CD14-positive monocyte (primary cell): ENCODE measurements around the gene ANKRD27. TPM values are rescaled to one million over a fixed set of nuclear protein-coding genes. Genes with fewer than 3 reads are reported as not detected.

Source experiments
- DNase-seq, 3 donors: peaks; one replicate each; pipeline ENCODE4 v3.0.0-alpha.2; 2011 to 2022
- H2AFZ ChIP-seq: 2 replicates; pipeline ENCODE4 v1.6.0; 2012; ENCODE audit warnings: mild to moderate bottlenecking, low read depth, low read length, inconsistent platforms; ENCODE audit not compliant: insufficient read depth, poor library complexity, severe bottlenecking
- H3K27ac ChIP-seq, 2 donors: 1 replicate in 1 of 2; 2 replicates in 1 of 2; pipeline ENCODE4 v1.5.1; 2012 to 2013; ENCODE audit warnings: low read length in 2 of 2, control low read depth in 1 of 2, inconsistent platforms in 1 of 2, low read depth in 1 of 2, mild to moderate bottlenecking in 1 of 2
- H3K27me3 ChIP-seq, 2 donors: one replicate each; pipeline versions ENCODE4 v1.6.0 to v1.6.1; 2011 to 2013; ENCODE audit warnings: low read length in 2 of 2; ENCODE audit not compliant: control insufficient read depth in 2 of 2, insufficient read depth in 2 of 2
- H3K36me3 ChIP-seq, 2 donors: replicated peaks in 1 of 2; 1 replicate in 1 of 2; 2 replicates in 1 of 2; pipeline versions ENCODE4 v1.5.1 to v1.6.1; 2012 to 2013; ENCODE audit warnings: low read length in 2 of 2, control low read depth in 1 of 2, inconsistent platforms in 1 of 2, mild to moderate bottlenecking in 1 of 2; ENCODE audit not compliant: insufficient read depth in 2 of 2, control insufficient read depth in 1 of 2
- H3K4me1 ChIP-seq, 2 donors: 1 replicate in 1 of 2; 2 replicates in 1 of 2; pipeline versions ENCODE4 v1.5.1 to v1.6.1; 2012 to 2013; ENCODE audit warnings: low read length in 2 of 2, control low read depth in 1 of 2, inconsistent platforms in 1 of 2, mild to moderate bottlenecking in 1 of 2, moderate library complexity in 1 of 2; ENCODE audit not compliant: insufficient read depth in 2 of 2, control insufficient read depth in 1 of 2
- H3K4me2 ChIP-seq: replicated peaks from 2 replicates; pipeline ENCODE3; 2012; ENCODE audit warnings: low read length, moderate library complexity, mild to moderate bottlenecking; ENCODE audit not compliant: poor library complexity, severe bottlenecking; ENCODE audit errors: extremely low read depth
- H3K4me3 ChIP-seq, 3 experiments: fragments of 200-600 bp in 1 of 3; sonication (generic) in 1 of 3; replicated peaks in 1 of 3; 1 replicate in 2 of 3; 2 replicates in 1 of 3; pipeline ENCODE4 v1.5.1; 2011 to 2013; ENCODE audit warnings: low read length in 3 of 3, mild to moderate bottlenecking in 3 of 3, control low read depth in 2 of 3, low read depth in 2 of 3, inconsistent platforms in 1 of 3, moderate library complexity in 1 of 3
- H3K79me2 ChIP-seq: 2 replicates; pipeline ENCODE4 v1.6.0; 2012; ENCODE audit warnings: mild to moderate bottlenecking, control low read depth, inconsistent platforms, low read length, moderate library complexity; ENCODE audit not compliant: insufficient read depth
- H3K9ac ChIP-seq: 2 replicates; pipeline ENCODE4 v1.6.0; 2017; ENCODE audit warnings: low read length, mild to moderate bottlenecking; ENCODE audit not compliant: insufficient read depth, poor library complexity, severe bottlenecking
- H3K9me3 ChIP-seq, 2 donors: replicated peaks in 1 of 2; 1 replicate in 1 of 2; 2 replicates in 1 of 2; pipeline versions ENCODE4 v1.5.1 to v1.6.1; 2012 to 2013; ENCODE audit warnings: low read length in 2 of 2, control low read depth in 1 of 2; ENCODE audit not compliant: control insufficient read depth in 1 of 2, insufficient read depth in 1 of 2
- H4K20me1 ChIP-seq: 2 replicates; pipeline ENCODE4 v1.6.0; 2012; ENCODE audit warnings: mild to moderate bottlenecking, low read length, control low read depth, moderate library complexity; ENCODE audit not compliant: insufficient read depth
- H3K27ac Mint-ChIP-seq, 7 donors: one replicate each; pipeline ENCODE4 v1.8.0; 2020; ENCODE audit warnings: mild to moderate bottlenecking in 7 of 7, mixed read lengths in 7 of 7, moderate library complexity in 6 of 7, inconsistent platforms in 2 of 7
- H3K27me3 Mint-ChIP-seq, 3 donors: one replicate each; pipeline ENCODE4 v1.8.0; 2021 to 2022; ENCODE audit warnings: low read depth in 3 of 3, mild to moderate bottlenecking in 3 of 3, mixed read lengths in 3 of 3, moderate library complexity in 3 of 3, inconsistent platforms in 1 of 3
- H3K36me3 Mint-ChIP-seq, 2 donors: one replicate each; pipeline ENCODE4 v1.8.0; 2020; ENCODE audit warnings: mixed read lengths in 2 of 2, inconsistent platforms in 1 of 2, mild to moderate bottlenecking in 1 of 2
- H3K4me1 Mint-ChIP-seq: one replicate; pipeline ENCODE4 v1.8.0; 2020; ENCODE audit warnings: mild to moderate bottlenecking, mixed read lengths
- H3K4me3 Mint-ChIP-seq, 2 donors: one replicate each; pipeline ENCODE4 v1.8.0; 2020; ENCODE audit warnings: mild to moderate bottlenecking in 2 of 2, mixed read lengths in 2 of 2, moderate library complexity in 1 of 2
- H3K9me3 Mint-ChIP-seq, 7 donors: one replicate each; pipeline ENCODE4 v1.8.0; 2020 to 2022; ENCODE audit warnings: mixed read lengths in 7 of 7, mild to moderate bottlenecking in 6 of 7, moderate library complexity in 6 of 7, inconsistent platforms in 2 of 7
- WGBS: methylation state at CpG from one replicate; pipeline ENCODE4 v1.1.5; 2013; ENCODE audit warnings: missing lambda C conversion rate; ENCODE audit not compliant: insufficient coverage; 5-methylcytosine and 5-hydroxymethylcytosine counted together
- intact Hi-C, 2 donors: fragments of 100-400 bp; cut with micrococcal nuclease; formaldehyde crosslinking; loops; one replicate each; pipeline versions ENCODE4 v1.15.0 to v1.15.1; 2023
- polyA plus RNA-seq, 3 donors: library from polyadenylated mRNA; depleted of rRNA in 1 of 3; unstranded in 2 of 3; stranded (reverse) in 1 of 3; fragments of 300-500 nt in 2 of 3; fragments of >200 nt in 1 of 3; fragmentation: Illumina TruSeq in 2 of 3; gene quantifications; 1 replicate in 2 of 3; 2 replicates in 1 of 3; pipeline ENCODE4 v1.2.3, GENCODE V29; 2012 to 2021
- TF ChIP-seq, protein P1 (sequence below): fragments of 200-600 bp; IDR thresholded peaks from one replicate; pipeline ENCODE4 v1.8.0; 2022; ENCODE audit warnings: antibody characterized with exemption, mild to moderate bottlenecking

ANKRD27 gene
- polyA plus RNA-seq, 3 donors, result 8.7 to 17.5 (median 14.5) TPM

DNA sequence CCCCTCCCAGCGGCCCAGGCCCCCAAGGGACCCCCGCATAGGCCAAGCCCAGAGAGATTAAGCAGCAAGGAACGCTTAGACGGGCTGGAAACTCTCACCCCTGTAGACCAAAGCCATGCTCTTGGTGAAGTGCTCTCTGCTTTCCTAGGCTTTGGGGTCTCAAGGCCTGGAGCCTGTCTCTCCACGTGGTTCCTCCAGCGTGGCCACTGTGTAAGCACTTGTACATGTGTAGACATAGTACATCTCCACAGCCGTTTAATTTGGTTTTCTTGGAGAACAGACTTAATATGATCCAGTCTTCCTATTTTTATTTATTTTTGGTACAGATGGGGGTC is 17.7 kb upstream of the ANKRD27 start:
- intact Hi-C loops, result loop anchor here in 1 of 2 donors (10.0 kb wide), 1 partner anchor 682 kb away; the partner anchor contains the start of gene CEBPG
- peaks cover 48% of the 10 kb centered on the region for H3K79me2 ChIP-seq
- no peaks in the 10 kb centered on the region for H3K27me3 ChIP-seq
- peaks cover 71% of the 10 kb centered on the region for H3K4me1 Mint-ChIP-seq
- peak overlapping the region; percentile 98 for H3K4me2 ChIP-seq
- peak overlapping the region; percentile 74 to 75 for H3K27ac ChIP-seq
- peak overlapping the region; percentile 57 to 82 (median 71) for H3K4me3 ChIP-seq
- peak overlapping the region; percentile 81 for H2AFZ ChIP-seq
- peaks cover 62 to 67% of the 10 kb centered on the region in 2 donors for H3K4me1 ChIP-seq
- H3K9me3 Mint-ChIP-seq, result peaks cover 0 to 11% (median 2%) of the 10 kb centered on the region in 7 donors
- 37% methylated on average over 4 of the region's 7 CpGs for WGBS
- peaks cover 4 to 13% of the 10 kb centered on the region in 2 donors for H3K36me3 Mint-ChIP-seq
- H3K9ac ChIP-seq, result peak overlapping the region; percentile 82
- H3K9me3 ChIP-seq, result no peaks in the 10 kb centered on the region
- TF ChIP-seq, protein P1, sequence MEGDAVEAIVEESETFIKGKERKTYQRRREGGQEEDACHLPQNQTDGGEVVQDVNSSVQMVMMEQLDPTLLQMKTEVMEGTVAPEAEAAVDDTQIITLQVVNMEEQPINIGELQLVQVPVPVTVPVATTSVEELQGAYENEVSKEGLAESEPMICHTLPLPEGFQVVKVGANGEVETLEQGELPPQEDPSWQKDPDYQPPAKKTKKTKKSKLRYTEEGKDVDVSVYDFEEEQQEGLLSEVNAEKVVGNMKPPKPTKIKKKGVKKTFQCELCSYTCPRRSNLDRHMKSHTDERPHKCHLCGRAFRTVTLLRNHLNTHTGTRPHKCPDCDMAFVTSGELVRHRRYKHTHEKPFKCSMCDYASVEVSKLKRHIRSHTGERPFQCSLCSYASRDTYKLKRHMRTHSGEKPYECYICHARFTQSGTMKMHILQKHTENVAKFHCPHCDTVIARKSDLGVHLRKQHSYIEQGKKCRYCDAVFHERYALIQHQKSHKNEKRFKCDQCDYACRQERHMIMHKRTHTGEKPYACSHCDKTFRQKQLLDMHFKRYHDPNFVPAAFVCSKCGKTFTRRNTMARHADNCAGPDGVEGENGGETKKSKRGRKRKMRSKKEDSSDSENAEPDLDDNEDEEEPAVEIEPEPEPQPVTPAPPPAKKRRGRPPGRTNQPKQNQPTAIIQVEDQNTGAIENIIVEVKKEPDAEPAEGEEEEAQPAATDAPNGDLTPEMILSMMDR, result no peak
- H3K36me3 ChIP-seq, result peaks cover 0 to 5% of the 10 kb centered on the region in 2 donors
- H3K4me3 Mint-ChIP-seq, result peak overlapping the region; percentile 83 to 95
- DNase-seq, result no peak
- H4K20me1 ChIP-seq, result peaks cover 44% of the 10 kb centered on the region
- no peaks in the 10 kb centered on the region for H3K27me3 Mint-ChIP-seq
- H3K27ac Mint-ChIP-seq, result peak overlapping the region; percentile 82 to 93 (median 88)

DNA sequence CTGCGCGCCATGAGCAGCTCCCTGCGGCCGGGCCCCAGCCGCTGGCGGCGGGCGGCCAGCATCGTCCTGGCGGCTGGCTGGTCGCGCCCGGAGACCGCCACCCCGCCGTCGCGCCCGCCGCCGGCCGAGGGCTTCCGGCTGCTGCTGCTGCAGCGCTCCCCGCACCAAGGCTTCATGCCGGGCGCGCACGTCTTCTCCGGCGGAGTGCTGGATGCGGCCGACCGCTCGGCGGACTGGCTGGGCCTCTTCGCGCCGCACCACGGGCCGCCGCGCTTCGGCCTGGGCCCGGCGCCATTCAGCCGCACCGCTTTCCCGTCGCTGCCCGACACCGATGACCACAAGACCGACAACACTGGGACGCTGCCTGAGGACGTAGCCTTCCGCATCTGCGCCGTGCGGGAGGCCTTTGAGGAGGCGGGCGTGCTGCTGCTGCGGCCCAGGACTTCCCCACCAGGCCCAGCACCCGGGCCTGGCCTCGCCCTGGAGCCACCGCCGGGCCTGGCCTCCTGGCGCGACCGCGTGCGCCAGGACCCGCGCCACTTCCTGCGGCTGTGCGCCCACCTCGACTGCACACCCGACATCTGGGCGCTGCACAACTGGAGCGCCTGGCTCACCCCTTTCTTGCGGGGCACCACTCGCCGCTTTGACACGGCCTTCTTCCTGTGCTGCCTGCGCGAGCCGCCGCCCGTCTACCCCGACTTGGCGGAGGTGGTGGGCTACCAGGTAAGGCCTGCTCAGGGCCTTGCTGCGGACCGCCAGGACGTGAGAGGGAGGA is 17.2 kb upstream of the ANKRD27 start:
- intact Hi-C loops, result loop anchor here in 1 of 2 donors (2.0 to 10.0 kb wide), 2 partner anchors 17 to 683 kb away; partner anchors contain the start of genes ANKRD27, CEBPG and RGS9BP
- Histone ChIP-seq H3K9me3 (no peaks in the 10 kb centered on the region), H4K20me1 (peaks cover 39% of the 10 kb centered on the region), H3K4me3 (peak overlapping the region; percentile 57 to 82 (median 71)), H3K27ac (peak overlapping the region; percentile 74 to 75), H3K27me3 (no peaks in the 10 kb centered on the region), H3K36me3 (no peaks in the 10 kb centered on the region), H3K79me2 (peaks cover 42% of the 10 kb centered on the region), H3K4me1 (peaks cover 61 to 66% of the 10 kb centered on the region in 2 donors), H2AFZ (peak overlapping the region; percentile 81), H3K9ac (peak overlapping the region; percentile 82), H3K4me2 (peak overlapping the region; percentile 98)
- peaks cover 65% of the 10 kb centered on the region for H3K4me1 Mint-ChIP-seq
- 2% methylated on average over 93 of the region's 93 CpGs for WGBS
- H3K9me3 Mint-ChIP-seq, result peaks cover 0 to 11% (median 2%) of the 10 kb centered on the region in 7 donors
- H3K27me3 Mint-ChIP-seq, result peaks cover 0 to 1% (median 0%) of the 10 kb centered on the region in 3 donors
- DNase-seq, result peak; percentile 74 to 88 (median 80)
- H3K36me3 Mint-ChIP-seq, result peaks cover 0 to 8% of the 10 kb centered on the region in 2 donors
- peak overlapping the region; percentile 35 to 93 (median 85) for H3K27ac Mint-ChIP-seq
- H3K4me3 Mint-ChIP-seq, result peak overlapping the region; percentile 84 to 95
- TF ChIP-seq, protein P1, result no peak
